ENCODE measurements around the gene CAB39.
"Not testable (repeated sequence)": the region's sequence is repeated elsewhere in the genome, so short reads cannot be mapped to it uniquely, and the experiment has no call there.

The CAB39 gene

GRCh38 chr2:230715201-230715600, 2.6 kb downstream of the CAB39 start:
- peak; percentile 13 for DNase-seq

DNA sequence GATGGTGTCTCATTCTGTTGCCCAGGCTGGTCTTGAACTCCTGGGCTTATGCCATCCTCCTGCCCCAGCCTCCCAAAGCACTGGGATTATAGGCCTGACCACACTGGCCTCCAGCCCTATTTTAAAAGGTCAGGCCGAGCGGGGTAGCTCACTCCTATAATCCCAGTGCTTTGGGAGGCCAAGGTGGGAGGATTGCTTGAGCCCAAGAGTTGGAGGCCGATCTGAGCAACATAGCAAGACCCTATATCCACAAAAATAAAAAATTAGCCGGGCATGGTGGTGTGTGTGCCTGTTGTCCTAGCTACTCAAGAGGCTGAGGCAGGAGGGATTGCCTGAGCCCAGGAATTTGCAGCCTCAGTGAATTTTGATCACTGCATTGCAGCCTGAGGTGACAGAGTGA, 3.9 kb downstream of the CAB39 start:
- no peak for DNase-seq

DNA sequence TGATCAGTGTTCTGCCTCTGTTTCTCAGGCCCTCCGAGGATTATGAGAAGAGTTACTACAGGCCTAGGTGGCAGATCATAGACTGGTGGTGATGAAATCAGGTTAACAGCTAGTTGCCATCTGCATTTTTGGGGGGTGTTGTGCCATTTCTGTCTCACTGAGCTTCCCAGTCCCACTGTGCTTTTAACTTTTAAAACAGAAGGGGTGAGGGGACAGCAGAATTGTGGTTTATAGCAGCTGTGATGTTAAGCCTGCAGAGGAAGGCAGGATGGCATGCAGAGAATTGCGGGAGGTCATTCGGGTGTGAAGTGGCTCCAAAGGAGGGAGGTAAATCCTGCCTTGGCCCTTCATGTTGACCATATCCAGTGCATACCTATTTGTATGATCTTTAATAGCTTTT, 5.0 kb downstream of the CAB39 start:
- DNase-seq, result no peak

DNA sequence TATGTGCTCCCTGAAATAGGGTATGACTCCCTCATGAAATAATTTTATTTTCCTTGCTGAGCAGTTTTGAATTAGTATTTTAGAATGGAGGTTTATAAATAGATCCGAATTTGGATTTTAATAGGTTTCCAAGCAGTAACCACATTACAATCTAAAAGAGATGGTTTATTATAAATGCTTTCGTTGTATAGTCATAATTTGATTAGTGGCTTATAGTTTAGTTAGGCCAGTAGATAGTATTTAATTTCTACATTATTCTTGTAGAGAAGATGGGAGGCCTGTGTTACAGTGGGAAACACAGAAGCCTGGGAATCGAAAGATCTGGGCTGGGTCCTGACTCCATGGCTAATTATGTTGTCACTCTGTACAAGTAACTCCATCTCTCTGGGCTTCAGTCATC, 6.7 kb downstream of the CAB39 start:
- no peak for DNase-seq

- DNase-seq, result peak; percentile 29
Observed at GRCh38 chr2:230721712-230722111, 9.1 kb downstream of the CAB39 start.

- DNase-seq, result no peak
Observed at GRCh38 chr2:230722207-230722885, 9.7 kb downstream of the CAB39 start.

GRCh38 chr2:230723363-230723762, 10.7 kb downstream of the CAB39 start:
- peak; percentile 68 for DNase-seq

DNA sequence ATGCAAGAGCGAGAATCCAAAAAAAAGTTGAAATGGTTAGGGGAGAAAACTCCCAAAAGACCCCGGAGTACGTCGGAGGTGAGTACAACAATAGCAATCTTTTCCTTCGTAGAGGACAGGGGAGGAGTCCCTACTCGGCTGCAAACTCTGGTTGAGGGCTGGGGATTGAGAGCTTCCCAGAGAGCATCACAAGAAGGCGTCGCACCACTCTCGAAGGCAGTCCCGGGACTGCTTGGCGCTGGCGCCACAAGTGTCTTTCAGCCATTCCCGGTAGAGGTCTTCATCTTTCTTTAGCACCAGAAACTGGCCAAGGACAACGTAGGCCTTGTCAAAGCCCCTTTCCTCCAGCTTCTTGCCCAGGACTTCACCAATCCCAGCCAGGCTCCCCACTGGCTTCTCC, 12.3 kb downstream of the CAB39 start:
- DNase-seq, result not testable (repeated sequence)

- DNase-seq, result no peak
Observed at GRCh38 chr2:230731512-230731911, 18.9 kb downstream of the CAB39 start.

DNA sequence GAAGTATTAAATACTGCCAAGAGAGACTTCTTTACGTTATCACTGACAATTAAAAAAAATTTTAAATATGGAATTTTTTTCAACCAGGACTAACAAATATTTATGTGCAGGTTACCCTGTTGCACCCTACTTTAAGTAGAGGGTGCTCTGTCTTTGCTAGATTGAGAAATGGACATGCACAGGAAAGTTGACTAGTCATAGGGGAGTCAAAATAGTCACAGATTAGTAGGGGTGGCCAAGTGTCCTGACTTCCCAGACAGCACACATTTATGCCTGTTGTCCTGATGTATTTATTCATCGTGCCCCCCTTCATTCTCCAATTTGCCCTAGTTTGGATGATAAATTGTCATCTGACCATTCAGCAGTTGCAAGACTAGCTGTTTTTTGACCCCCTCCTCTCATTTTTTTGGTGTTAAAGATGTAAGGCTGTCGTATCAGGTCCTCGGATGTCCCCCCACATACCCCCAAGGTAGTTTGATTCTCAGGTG, 20.3 kb downstream of the CAB39 start:
- DNase-seq, result no peak

- no peak for DNase-seq
Observed at GRCh38 chr2:230734247-230735175, 21.9 kb downstream of the CAB39 start.

DNA sequence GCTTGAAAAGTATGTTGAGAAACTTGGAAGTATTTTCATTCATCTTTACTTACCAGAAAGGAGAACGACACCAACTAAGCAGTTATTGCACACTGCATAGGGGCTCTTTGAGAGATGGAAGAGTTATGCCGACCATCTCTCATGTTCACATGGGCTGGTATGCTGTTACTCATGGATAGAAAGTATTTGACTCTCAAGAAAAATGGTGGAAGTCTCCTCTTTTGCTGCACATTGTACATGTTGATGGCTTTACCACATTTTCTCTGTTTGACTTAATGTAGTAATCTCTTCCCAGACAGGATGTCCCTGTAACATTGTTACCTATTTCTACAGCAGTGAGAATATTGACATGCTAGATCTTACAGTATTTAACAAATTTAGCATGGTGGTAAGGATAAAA, 23.2 kb downstream of the CAB39 start:
- no peak for DNase-seq

DNA sequence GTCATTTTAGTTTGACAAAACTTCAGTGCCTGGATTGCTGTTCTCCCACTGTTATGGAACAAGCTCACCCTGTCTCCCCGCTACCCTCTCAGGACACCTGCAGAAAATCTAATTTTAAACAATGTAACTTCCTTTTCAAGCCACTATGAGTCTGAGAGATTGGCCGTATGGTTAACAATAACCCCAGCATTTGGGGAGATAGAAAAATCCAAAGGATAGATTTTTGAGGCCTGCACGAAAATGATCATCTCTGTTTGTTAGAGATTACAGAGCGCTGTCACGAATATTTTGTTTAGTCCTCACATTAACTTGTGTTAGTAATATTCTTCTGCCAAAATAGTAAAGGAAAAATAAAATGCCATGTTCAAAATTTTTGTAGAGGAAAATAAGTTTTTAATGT, 24.7 kb downstream of the CAB39 start:
- no peak for DNase-seq

DNA sequence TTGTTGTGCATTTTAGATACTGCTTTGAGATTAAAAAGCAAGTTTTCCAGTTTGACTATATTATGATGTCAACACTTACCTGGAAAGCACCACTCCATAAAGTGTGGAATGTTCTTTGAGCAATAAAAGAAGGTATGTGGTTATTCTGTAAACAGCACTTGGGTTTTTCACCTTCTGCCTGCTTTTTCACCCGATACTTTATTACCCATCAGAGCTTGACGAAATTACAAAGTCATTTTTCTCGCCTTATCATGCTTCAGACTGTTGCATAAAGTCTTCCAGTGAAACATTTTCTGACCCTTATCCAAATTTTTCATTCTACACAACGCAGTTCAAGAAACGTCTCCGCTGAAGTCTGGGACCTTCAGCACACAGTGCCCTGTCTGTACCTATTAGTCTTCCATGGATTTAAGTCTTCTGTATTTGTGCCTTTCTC, 25.2 kb downstream of the CAB39 start:
- DNase-seq, result no peak

DNA sequence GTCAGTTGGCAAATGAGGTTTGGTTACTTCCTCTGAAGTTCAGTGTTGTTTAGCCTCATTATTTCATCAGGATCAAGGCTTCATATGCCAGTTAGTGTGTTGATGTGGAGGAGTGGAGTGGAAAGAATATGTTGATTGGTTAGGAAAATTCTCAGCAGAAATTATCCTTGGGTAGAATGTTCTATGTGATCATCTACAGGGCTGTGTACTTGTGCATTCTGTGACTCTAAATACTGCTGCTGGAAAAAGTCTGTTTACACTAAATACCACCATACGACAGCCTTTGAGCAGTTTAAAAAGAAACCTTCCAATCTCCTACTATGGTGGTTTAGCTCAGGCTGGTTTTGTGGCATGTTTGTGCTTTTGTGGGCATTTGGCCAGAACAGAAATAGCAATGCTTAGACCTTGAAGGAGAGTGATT, 25.8 kb downstream of the CAB39 start:
- no peak for DNase-seq

DNA sequence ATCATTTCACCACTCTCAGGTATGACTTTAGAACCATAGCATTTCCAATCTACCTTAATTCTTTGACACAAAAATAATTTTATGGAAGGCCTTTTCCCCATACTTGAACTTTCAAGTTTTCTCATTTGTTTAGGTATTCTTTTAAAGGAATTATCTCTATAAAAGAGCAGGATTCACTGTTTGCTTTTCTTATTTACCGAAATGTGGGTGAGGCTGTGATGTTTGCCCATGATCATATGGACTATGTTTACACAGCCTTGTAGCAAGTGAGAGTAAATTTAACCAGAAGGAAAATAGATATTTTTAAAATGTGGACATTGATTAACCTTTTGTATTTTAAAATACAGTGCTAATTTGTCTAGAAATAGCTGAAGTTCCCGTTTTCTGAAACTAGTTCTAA, 26.3 kb downstream of the CAB39 start:
- no peak for DNase-seq

DNA sequence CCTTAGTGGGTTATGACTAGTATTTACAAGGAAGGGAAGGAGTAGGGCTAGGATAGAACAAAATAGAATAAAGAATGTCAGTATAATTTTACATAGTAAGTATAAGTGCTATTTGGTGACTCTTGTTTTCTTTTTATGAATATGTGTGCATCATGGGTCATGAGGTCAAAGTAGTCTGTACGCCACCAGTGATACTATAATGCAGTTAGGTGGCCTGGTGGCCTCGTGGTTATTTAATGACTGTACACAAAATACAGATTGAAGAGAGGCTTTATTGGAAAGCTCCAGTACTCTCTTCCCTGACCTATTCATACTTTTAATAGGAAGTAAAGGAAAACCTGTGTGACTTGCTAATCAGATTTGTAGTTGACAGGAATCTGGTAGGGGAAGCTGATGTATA, 27.3 kb downstream of the CAB39 start:
- no peak for DNase-seq

DNA sequence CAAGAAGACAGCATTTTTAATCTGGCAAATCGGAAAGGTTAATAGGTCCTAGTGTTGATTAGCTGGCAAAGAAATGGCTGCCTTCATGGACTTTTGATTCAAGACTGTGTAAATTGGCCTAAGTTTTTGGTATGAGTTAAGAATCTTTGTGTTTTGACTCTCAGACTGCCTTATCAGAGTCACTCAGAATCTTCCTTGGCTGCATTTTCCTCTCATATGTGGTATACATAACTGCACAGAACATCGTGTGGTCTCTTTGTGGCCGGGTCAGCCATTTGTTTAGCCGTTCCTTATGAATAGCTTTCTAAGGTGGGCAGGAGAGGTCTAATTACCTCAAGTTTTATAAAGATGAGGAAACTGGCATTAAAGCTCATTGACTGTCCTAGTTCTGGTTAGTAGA, 30.1 kb downstream of the CAB39 start:
- no peak for DNase-seq

DNA sequence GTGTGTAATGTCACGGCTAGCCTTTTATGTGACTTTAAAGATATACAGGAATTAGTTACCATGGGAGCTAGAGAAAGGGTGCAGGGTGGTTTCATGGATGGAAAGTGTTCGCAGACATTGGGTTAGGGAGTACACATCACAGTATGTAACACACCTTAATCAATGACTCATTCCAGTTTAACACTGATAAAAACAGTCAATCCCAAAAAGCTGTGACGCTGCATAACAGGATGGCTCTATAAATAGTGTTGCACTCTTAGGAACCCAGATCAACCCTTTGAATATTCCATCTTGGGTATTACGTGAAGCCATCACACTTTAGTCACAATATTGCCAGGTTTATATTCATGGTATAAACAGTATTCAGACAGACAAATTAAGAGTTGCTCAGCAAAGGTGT, 33.6 kb downstream of the CAB39 start:
- DNase-seq, result no peak

DNA sequence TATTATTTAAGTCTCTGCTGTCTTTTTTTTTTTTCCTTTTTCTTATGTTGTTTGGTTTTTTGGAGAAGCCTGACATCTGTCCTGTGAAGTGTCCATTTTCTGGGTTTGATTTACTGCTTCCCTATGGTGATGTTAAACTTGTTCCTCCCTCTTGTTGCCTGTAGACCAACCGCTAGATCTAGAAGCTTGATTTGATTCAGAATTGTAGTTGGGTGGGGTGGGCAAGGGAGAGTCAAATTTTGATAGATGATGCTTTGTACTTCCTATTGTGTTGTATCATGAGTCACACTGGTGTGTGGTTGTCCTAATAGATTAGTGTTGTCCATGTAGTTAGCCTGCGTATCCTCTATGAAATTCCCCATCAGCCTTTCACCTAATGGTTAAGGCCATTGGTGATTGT, 35.4 kb downstream of the CAB39 start:
- no peak for DNase-seq

DNA sequence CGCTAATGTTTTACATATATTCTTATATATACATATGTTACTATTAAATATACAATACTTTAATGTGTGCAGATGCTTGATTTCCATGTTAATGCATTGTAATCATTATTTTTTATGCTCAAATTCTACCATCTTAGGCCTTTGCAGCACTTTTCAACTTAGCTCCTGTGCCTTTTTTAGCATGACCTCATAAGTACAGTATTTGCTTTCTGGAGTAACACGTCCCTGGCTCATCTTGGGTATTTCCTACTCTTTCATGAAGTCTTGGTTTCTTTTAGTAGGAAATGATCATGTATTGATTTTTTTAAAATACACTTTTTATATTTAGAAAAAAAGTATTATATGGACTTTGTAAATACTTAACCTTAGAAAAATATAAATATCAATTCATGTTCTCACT, 36.5 kb downstream of the CAB39 start:
- DNase-seq, result no peak

DNA sequence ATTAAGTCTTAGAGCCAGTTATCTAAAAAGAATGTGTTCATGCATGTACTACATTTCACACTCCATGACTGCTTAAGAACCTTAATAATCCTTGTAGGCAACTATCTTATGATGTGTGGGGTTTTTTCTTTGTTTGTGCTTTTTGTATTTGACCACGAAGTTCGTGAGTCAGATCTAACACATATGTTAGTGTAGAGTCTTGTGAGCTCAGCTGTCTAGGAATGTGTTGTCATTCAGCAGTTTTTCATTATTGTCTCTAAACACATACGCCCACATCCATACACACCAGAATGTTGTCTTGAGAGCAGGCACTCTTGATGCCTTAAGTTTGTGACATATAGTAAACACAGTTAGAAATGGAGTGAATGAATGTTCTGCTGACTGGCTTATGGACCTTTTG, 38.4 kb downstream of the CAB39 start:
- no peak for DNase-seq

DNA sequence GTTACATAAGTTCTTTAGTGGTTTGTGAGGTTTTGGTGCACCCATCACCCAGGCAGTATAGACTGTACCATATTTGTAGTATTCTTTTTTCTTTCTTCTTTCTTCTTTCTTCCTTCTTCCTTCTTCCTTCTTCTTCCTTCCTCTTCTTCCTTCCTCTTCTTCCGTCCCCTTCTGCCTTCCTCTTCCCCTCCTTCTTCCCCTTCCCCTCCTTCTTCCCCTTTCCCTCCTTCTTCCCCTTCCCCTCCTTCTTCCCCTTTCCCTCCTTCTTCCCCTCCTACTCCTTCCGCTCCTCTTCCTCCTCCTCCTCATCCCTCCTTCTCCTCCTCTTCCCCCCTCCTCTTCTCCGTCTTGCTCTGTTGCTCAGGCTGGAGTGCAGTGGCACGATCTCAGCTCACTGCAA, 41.6 kb downstream of the CAB39 start:
- DNase-seq, result no peak

GRCh38 chr2:230757476-230757875, 44.8 kb downstream of the CAB39 start:
- DNase-seq, result no peak

Measured in central memory CD4-positive, alpha-beta T cell (primary cell).